ENCODE measurements around the gene ADAMTS10. TPM values are rescaled to one million over a fixed set of nuclear protein-coding genes. Genes with fewer than 3 reads are reported as not detected.

ADAMTS10 gene
- total and polyA plus RNA-seq, 10 of the 15 experiments (the other 5 are each of a cell fraction or from before 2014, with no cell fraction given) = 0.01 to 2.5 (median 0.42) TPM; not detected in 3

DNA sequence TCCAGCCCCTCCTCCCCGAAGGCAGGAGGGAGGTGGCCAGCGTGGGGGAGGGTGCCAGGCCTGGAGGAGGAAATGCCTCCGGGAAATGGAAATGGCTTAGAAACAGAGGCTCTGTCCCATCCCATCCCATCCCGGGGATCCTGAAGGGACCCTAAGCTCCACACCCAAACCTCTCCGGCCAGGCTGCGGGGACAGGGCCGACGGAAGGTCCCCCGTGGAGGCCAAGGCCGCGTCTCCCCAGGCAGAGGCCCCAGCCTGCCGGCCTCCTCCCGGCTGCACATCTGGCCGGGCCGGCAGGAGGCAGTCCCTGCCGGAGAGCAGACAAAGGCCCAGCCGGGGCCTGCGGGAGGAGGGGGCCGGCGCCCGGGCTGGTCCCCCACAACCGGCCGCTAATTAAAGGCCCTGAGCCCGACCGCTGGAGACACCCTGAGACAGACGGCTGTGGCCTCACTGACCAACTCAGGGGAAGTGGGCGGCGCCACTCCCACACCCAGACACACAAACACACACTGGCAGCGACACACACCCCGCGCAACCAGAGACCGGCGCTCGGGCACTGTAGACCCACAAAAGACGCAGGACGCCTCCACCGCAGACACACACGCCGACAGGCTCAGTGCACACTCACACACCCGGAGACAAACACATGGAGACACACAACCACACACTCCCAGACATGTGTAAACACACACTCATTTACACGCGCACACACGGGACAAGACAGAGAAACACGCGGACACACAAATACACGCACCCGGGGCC lies 1.1 kb downstream of the ADAMTS10 start:
- Histone ChIP-seq H3K4me3 (no peak overlapping the region), H3K9me3 (replicated peaks; ENCODE audit: control insufficient read depth, insufficient read depth, low read length) (no peaks in the 10 kb centered on the region; the same call in 2 of the 3 replicates), H2AFZ (ENCODE audit: control insufficient read depth, low read depth, low read length) (no peak overlapping the region), H3K79me2 (ENCODE audit: control insufficient read depth, insufficient read depth, low read length) (no peaks in the 10 kb centered on the region), H3K27ac (ENCODE audit: control insufficient read depth, insufficient read depth) (no peak overlapping the region), H3K36me3 (ENCODE audit: control insufficient read depth in 2 of 2, insufficient read depth in 2 of 2, low read length in 1 of 2) (no peaks in the 10 kb centered on the region), H3K4me2 (ENCODE audit: control insufficient read depth, insufficient read depth) (no peak overlapping the region), H3K27me3 (replicated peaks in 1 of 2; ENCODE audit: control insufficient read depth in 2 of 2, insufficient read depth in 2 of 2, low read length in 1 of 2) (no peaks in the 10 kb centered on the region; a peak in 2 of 4 replicates), H3K4me1 (ENCODE audit: control insufficient read depth, insufficient read depth, low read length) (no peaks in the 10 kb centered on the region), H3K9ac (ENCODE audit: control insufficient read depth, insufficient read depth, low read length) (no peak overlapping the region), H4K20me1 (ENCODE audit: control insufficient read depth, insufficient read depth) (no peaks in the 10 kb centered on the region)
- RAD21 ChIA-PET (ENCODE audit: unreplicated experiment) = no interaction called here
- FAIRE-seq (no peak), DNase-seq (ENCODE audit: low read depth, low spot score) (no peak), ATAC-seq (peak; percentile 68)
- in situ Hi-C loops (cut with MboI) (no loop called here), intact Hi-C loops (cut with micrococcal nuclease; ENCODE audit: unreplicated experiment) (no loop called here)
- CTCF ChIA-PET = no interaction called here
- TF ChIP-seq CHD1 (IDR thresholded peaks at IDR 0.05; ENCODE audit: low read depth, low read length) = no peak
- no peak for TF ChIP-seq RELB (IDR thresholded peaks at IDR 0.05; ENCODE audit: low read depth)
- 0 out of 2 replicates have a peak, but pooled peaks have one; percentile 33 for TF ChIP-seq NBN (IDR thresholded peaks at IDR 0.05)
- peak; percentile 42 for TF ChIP-seq IKZF1 (conservative IDR thresholded peaks at IDR 0.05)
- TF ChIP-seq GATAD2B (conservative IDR thresholded peaks at IDR 0.05; ENCODE audit: low read depth) = 0 out of 2 replicates have a peak, but pooled peaks have one; percentile 39
- TF ChIP-seq YY1 (IDR thresholded peaks at IDR 0.05; ENCODE audit: low read depth, low read length) = no peak
- SMC1A ChIA-PET (ENCODE audit: uncharacterized antibody, unreplicated experiment) = no interaction called here
- WGBS (ENCODE audit: insufficient coverage, insufficient replicate concordance, low lambda C conversion rate, missing lambda C conversion rate) = 30% methylated on average over 46 of the region's 47 CpGs
- no TSS peak for BruUV-seq (replicated peaks)
- POLR2A ChIA-PET = no interaction called here

GRCh38 chr19:8608941-8609278 lies 1.6 kb downstream of the ADAMTS10 start:
- FAIRE-seq (no peak), ATAC-seq (peak; percentile 40), DNase-seq (ENCODE audit: low read depth, low spot score) (no peak)
- CTCF ChIA-PET = no interaction called here
- SMC1A ChIA-PET (ENCODE audit: uncharacterized antibody, unreplicated experiment) = no interaction called here
- no peak overlapping the region for H3K4me3 ChIP-seq
- in situ Hi-C loops (cut with MboI) = no loop called here
- RAD21 ChIA-PET (ENCODE audit: unreplicated experiment) = no interaction called here
- no peak overlapping the region for H3K9ac ChIP-seq (ENCODE audit: control insufficient read depth, insufficient read depth, low read length)
- no peak overlapping the region for H3K4me2 ChIP-seq (ENCODE audit: control insufficient read depth, insufficient read depth)
- no TSS peak for BruUV-seq (replicated peaks)
- H3K4me1 ChIP-seq (ENCODE audit: control insufficient read depth, insufficient read depth, low read length) = no peaks in the 10 kb centered on the region
- POLR2A ChIA-PET = no interaction called here
- TF ChIP-seq HDGF (IDR thresholded peaks at IDR 0.05) (0 out of 2 replicates have a peak, but pooled peaks have one; percentile 25), PKNOX1 (IDR thresholded peaks at IDR 0.05) (no peak)
- H3K36me3 ChIP-seq (ENCODE audit: control insufficient read depth in 2 of 2, insufficient read depth in 2 of 2, low read length in 1 of 2) = no peaks in the 10 kb centered on the region
- intact Hi-C loops (cut with micrococcal nuclease; ENCODE audit: unreplicated experiment) = no loop called here
- no peaks in the 10 kb centered on the region; a peak in 2 of 4 replicates for H3K27me3 ChIP-seq (replicated peaks in 1 of 2; ENCODE audit: control insufficient read depth in 2 of 2, insufficient read depth in 2 of 2, low read length in 1 of 2)
- 34% methylated on average over 4 of the region's 5 CpGs for WGBS (ENCODE audit: insufficient coverage, insufficient replicate concordance, low lambda C conversion rate, missing lambda C conversion rate)
- H3K9me3 ChIP-seq (replicated peaks; ENCODE audit: control insufficient read depth, insufficient read depth, low read length) = no peaks in the 10 kb centered on the region; the same call in 2 of the 3 replicates
- H3K27ac ChIP-seq (ENCODE audit: control insufficient read depth, insufficient read depth) = no peak overlapping the region
- no peaks in the 10 kb centered on the region for H4K20me1 ChIP-seq (ENCODE audit: control insufficient read depth, insufficient read depth)
- H2AFZ ChIP-seq (ENCODE audit: control insufficient read depth, low read depth, low read length) = no peak overlapping the region
- no peaks in the 10 kb centered on the region for H3K79me2 ChIP-seq (ENCODE audit: control insufficient read depth, insufficient read depth, low read length)
